HepG2 (cell line): ENCODE results near the gene HS6ST2. TPM values are rescaled to one million over a fixed set of nuclear protein-coding genes. Genes with fewer than 3 reads are reported as not detected.

ENCODE experiments used
- ATAC-seq: fragments of 200-7000 bp; cut with Tn5 transposase; 3 replicates; pipeline ENCODE4 v1.9.1; 2020; ENCODE audit warnings: mild to moderate bottlenecking, moderate library complexity
- BruUV-seq: library from RNA; stranded (reverse); fragments of 400-500 nt; replicated peaks from 2 replicates; lab custom pipeline; 2021; lab: Mats Ljungman, UMichigan
- CTCF ChIA-PET: fragments of 300-600 bp; formaldehyde crosslinking; extraction: SDS; loops from one replicate; lab custom pipeline; 2021; ENCODE audit warnings: low total read pairs, inconsistent platforms, low intra/inter-chr PET ratio; lab: Yijun Ruan, JAX
- POLR2A ChIA-PET: fragments of 350-600 bp; sonication (Branson Sonifier 250); formaldehyde crosslinking; loops from one replicate; lab custom pipeline; 2020; ENCODE audit warnings: antibody characterized with exemption, inconsistent platforms; lab: Yijun Ruan, JAX
- DNase-seq: peaks from one replicate; pipeline ENCODE4 v3.0.0-alpha.2; 2015; ENCODE audit warnings: low spot score
- FAIRE-seq: peaks from 3 replicates; lab custom pipeline; 2011; peaks lifted over from hg19 to GRCh38; lab: Jason Lieb, UNC
- H2AFZ ChIP-seq: one replicate; pipeline ENCODE4 v1.6.1; 2011; ENCODE audit warnings: low read length, inconsistent platforms
- H3K27ac ChIP-seq: fragments of 300-600 bp; 3 replicates; pipeline ENCODE4 v1.8.0; 2011; ENCODE audit warnings: mixed run types, mild to moderate bottlenecking, mixed read lengths, low read length, inconsistent platforms; ENCODE audit not compliant: insufficient read depth; ENCODE audit errors: extremely low read length
- H3K27me3 ChIP-seq, 2 experiments: fragments of 200-600 bp in 1 of 2; 2 replicates in 1 of 2; 3 replicates in 1 of 2; pipeline versions ENCODE4 v1.6.0 to v1.8.0; 2011; ENCODE audit warnings: low read length in 2 of 2, mild to moderate bottlenecking in 2 of 2, moderate library complexity in 2 of 2, inconsistent platforms in 1 of 2; ENCODE audit not compliant: insufficient read depth in 2 of 2, control insufficient read depth in 1 of 2
- H3K36me3 ChIP-seq, 2 experiments: fragments of 200-600 bp in 1 of 2; replicated peaks in 1 of 2; 2 replicates in 1 of 2; 3 replicates in 1 of 2; pipeline versions ENCODE4 v1.5.1 to v1.8.0; 2011; ENCODE audit warnings: low read length in 2 of 2, inconsistent platforms in 1 of 2; ENCODE audit not compliant: insufficient read depth in 2 of 2, control insufficient read depth in 1 of 2
- H3K4me1 ChIP-seq: 2 replicates; pipeline ENCODE4 v1.5.1; 2012; ENCODE audit warnings: low read length, inconsistent platforms; ENCODE audit not compliant: insufficient read depth
- H3K4me2 ChIP-seq: 2 replicates; pipeline ENCODE4 v1.6.0; 2011; ENCODE audit warnings: low read depth, low read length, inconsistent platforms
- H3K4me3 ChIP-seq, 3 experiments: fragments of 200-600 bp in 1 of 3; sonication (generic), shearing (Covaris generic) in 1 of 3; replicated peaks in 1 of 3; 2 replicates each; pipeline ENCODE4 v1.5.1; 2011 to 2016; ENCODE audit warnings: low read length in 3 of 3, inconsistent platforms in 2 of 3, low read depth in 2 of 3, mild to moderate bottlenecking in 2 of 3, control low read depth in 1 of 3, mixed read lengths in 1 of 3; ENCODE audit not compliant: insufficient read depth in 1 of 3
- H3K79me2 ChIP-seq: one replicate; pipeline ENCODE4 v1.6.1; 2011; ENCODE audit warnings: low read length, inconsistent platforms; ENCODE audit not compliant: insufficient read depth
- H3K9ac ChIP-seq: 2 replicates; pipeline ENCODE4 v1.6.0; 2011; ENCODE audit warnings: mild to moderate bottlenecking, low read depth, low read length, inconsistent platforms; ENCODE audit not compliant: insufficient read depth
- H3K9me3 ChIP-seq: 2 replicates; pipeline ENCODE4 v1.5.1; 2012; ENCODE audit warnings: mild to moderate bottlenecking, low read length
- H4K20me1 ChIP-seq: 2 replicates; pipeline ENCODE4 v1.6.0; 2011; ENCODE audit warnings: inconsistent platforms, mild to moderate bottlenecking, low read length, moderate library complexity; ENCODE audit not compliant: insufficient read depth
- CHCHD3 ChIP-seq: sonication (generic); formaldehyde crosslinking; IDR thresholded peaks from 2 replicates; pipeline ENCODE4 v1.8.0; 2022; ENCODE audit warnings: mild to moderate bottlenecking, missing genetic modification reagents, moderate library complexity
- ETV6 ChIP-seq: sonication (generic); formaldehyde crosslinking; conservative IDR thresholded peaks from 2 replicates; pipeline ENCODE4 v1.4.0; 2020; ENCODE audit warnings: missing genetic modification reagents
- KDM1A ChIP-seq: IDR thresholded peaks from 2 replicates; pipeline ENCODE4 v1.6.1; 2016; ENCODE audit warnings: missing compliant biosample characterization
- KLF16 ChIP-seq, 2 experiments: sonication (generic) in 1 of 2; formaldehyde crosslinking in 1 of 2; IDR thresholded peaks; 2 replicates each; pipeline versions ENCODE4 v1.6.1 to v1.8.0; 2016 to 2023; ENCODE audit warnings: missing genetic modification reagents in 2 of 2, missing compliant biosample characterization in 1 of 2
- PAWR ChIP-seq: sonication (generic); formaldehyde crosslinking; IDR thresholded peaks from 2 replicates; pipeline ENCODE4 v1.4.0; 2020; ENCODE audit warnings: missing genetic modification reagents, mild to moderate bottlenecking, borderline replicate concordance
- PHF5A ChIP-seq: IDR thresholded peaks from one replicate; pipeline ENCODE4 v1.6.1; 2018; ENCODE audit warnings: low read depth, missing genetic modification reagents; ENCODE audit not compliant: unreplicated experiment
- PPARG ChIP-seq: conservative IDR thresholded peaks from 2 replicates; pipeline ENCODE4 v1.6.1; 2016; ENCODE audit warnings: missing biosample characterization, missing genetic modification reagents
- SUZ12 ChIP-seq: fragments of 150-350 bp; IDR thresholded peaks from 2 replicates; pipeline ENCODE4 v1.6.1; 2014; ENCODE audit warnings: low read depth, low read length
- ZBTB7A ChIP-seq: sonication (generic); formaldehyde crosslinking; IDR thresholded peaks from 2 replicates; pipeline ENCODE4 v1.8.0; 2022; ENCODE audit warnings: mild to moderate bottlenecking, missing genetic modification reagents
- ZFP1 ChIP-seq: IDR thresholded peaks from 2 replicates; pipeline ENCODE4 v1.6.1; 2016
- ZNF142 ChIP-seq: sonication (generic); formaldehyde crosslinking; IDR thresholded peaks from 2 replicates; pipeline ENCODE4 v1.4.0; 2020; ENCODE audit warnings: missing genetic modification reagents
- ZNF605 ChIP-seq: sonication (generic); formaldehyde crosslinking; IDR thresholded peaks from 2 replicates; pipeline ENCODE4 v1.8.0; 2022; ENCODE audit warnings: mild to moderate bottlenecking, missing genetic modification reagents
- ZNF691 ChIP-seq: sonication (generic); formaldehyde crosslinking; IDR thresholded peaks from 2 replicates; pipeline ENCODE4 v1.4.0; 2020; ENCODE audit warnings: missing genetic modification reagents, low read depth, mild to moderate bottlenecking, borderline replicate concordance
- ZSCAN22 ChIP-seq: sonication (generic); formaldehyde crosslinking; IDR thresholded peaks from 2 replicates; pipeline ENCODE4 v1.4.0; 2020; ENCODE audit warnings: mild to moderate bottlenecking, missing genetic modification reagents
- WGBS: methylation state at CpG from one replicate; pipeline ENCODE4 v1.1.6; 2017; ENCODE audit warnings: low lambda C conversion rate; 5-methylcytosine and 5-hydroxymethylcytosine counted together
- in situ Hi-C: cut with HindIII; loops from 2 replicates; pipeline ENCODE4 v1.10.0; 2017; ENCODE audit warnings: low pct_unique_long_range_greater_than_20kb; ENCODE audit not compliant: extremely low pct_ligation_motif_present
- intact Hi-C: fragments of 100-400 bp; cut with micrococcal nuclease; formaldehyde crosslinking; loops from one replicate; pipeline ENCODE4 v1.10.0; 2022; ENCODE audit not compliant: unreplicated experiment
- polyA plus RNA-seq, 8 experiments: library from polyadenylated mRNA; depleted of rRNA in 3 of 8; stranded (reverse) in 7 of 8; unstranded in 1 of 8; fragments of >200 nt; fragmentation: Illumina TruSeq in 4 of 8; extraction: Trizol in 4 of 8; gene quantifications; 2 replicates each; pipeline versions ENCODE4 v1.2.1 to v1.2.3, GENCODE V29; 2011 to 2016; ENCODE audit warnings: low read depth in 4 of 8, missing spikeins in 1 of 8, mixed read lengths in 1 of 8; ENCODE audit not compliant: insufficient read depth in 1 of 8
- total RNA-seq, 5 experiments: library from RNA; depleted of rRNA; stranded (reverse); fragments of >200 nt; fragmentation: Illumina TruSeq; extraction: Trizol; gene quantifications; 2 replicates each; pipeline ENCODE4 v1.2.3, GENCODE V29; 2016; ENCODE audit warnings: low read depth in 1 of 5

The HS6ST2 gene
- total and polyA plus RNA-seq, 2 of the 13 experiments (the other 11 are each of a cell fraction or from before 2014, with no cell fraction given), result 0.05 TPM; not detected in 1

- 2% methylated on average over 4 of the region's 4 CpGs for WGBS
- FAIRE-seq (no peak), ATAC-seq (no peak), DNase-seq (no peak)
- POLR2A ChIA-PET, result no interaction called here
- Histone ChIP-seq H3K27me3 (no peaks in the 10 kb centered on the region), H2AFZ (no peak overlapping the region), H3K9ac (no peak overlapping the region), H3K9me3 (no peaks in the 10 kb centered on the region), H3K79me2 (no peaks in the 10 kb centered on the region), H3K36me3 (no peaks in the 10 kb centered on the region), H3K4me1 (no peaks in the 10 kb centered on the region), H4K20me1 (no peaks in the 10 kb centered on the region), H3K4me2 (no peak overlapping the region), H3K27ac (no peak overlapping the region), H3K4me3 (no peak overlapping the region)
- intact Hi-C loops, result no loop called here
- in situ Hi-C loops, result loop anchor here (25.0 kb wide), 1 partner anchor 438 kb away; no protein-coding TSS in a partner anchor
- TF ChIP-seq KDM1A (CRISPR knock-in tag), result no peak
- no peak for TF ChIP-seq ZNF142 (CRISPR knock-in tag)
- no peak for TF ChIP-seq PHF5A (CRISPR knock-in tag)
- TF ChIP-seq KLF16 (CRISPR knock-in tag; IDR thresholded peaks at IDR 0.05), result no peak
- TF ChIP-seq ETV6 (CRISPR knock-in tag), result no peak
- TF ChIP-seq ZNF605 (CRISPR knock-in tag), result no peak
- no peak for TF ChIP-seq ZSCAN22 (CRISPR knock-in tag)
- no peak for TF ChIP-seq ZFP1 (CRISPR knock-in tag)
- no peak for TF ChIP-seq CHCHD3 (CRISPR knock-in tag)
- TF ChIP-seq PPARG (CRISPR knock-in tag), result no peak
- no peak for TF ChIP-seq PAWR (CRISPR knock-in tag)
- TF ChIP-seq ZNF691 (CRISPR knock-in tag), result no peak
- TF ChIP-seq ZBTB7A (CRISPR knock-in tag), result no peak
- TF ChIP-seq SUZ12, result no peak
- no TSS peak for BruUV-seq
- CTCF ChIA-PET, result no interaction called here
These were observed 209.5 kb downstream of the HS6ST2 start for GRCh38 chrX:132748909-132749308.
